NB4 (cell line): ENCODE measurements around the gene SH3GLB2.

ENCODE experiments used
- DNase-seq: peaks from one replicate; pipeline ENCODE4 v3.0.0; 2010; ENCODE audit warnings: low read depth
- H3K4me3 ChIP-seq: one replicate; pipeline ENCODE4 v1.5.1; 2011; ENCODE audit warnings: mild to moderate bottlenecking, low read depth, low read length, moderate library complexity
- CTCF ChIP-seq: IDR thresholded peaks from one replicate; pipeline ENCODE4 v1.5.1; 2012; ENCODE audit warnings: low read depth, low read length
- MAX ChIP-seq: IDR thresholded peaks from 2 replicates; pipeline ENCODE4 v1.6.1; 2011; ENCODE audit warnings: low read depth, low read length
- MYC ChIP-seq: IDR thresholded peaks from 2 replicates; pipeline ENCODE4 v1.6.1; 2011; ENCODE audit warnings: low read depth, low read length
- POLR2A ChIP-seq: IDR thresholded peaks from 2 replicates; pipeline ENCODE4 v1.6.1; 2011; ENCODE audit warnings: mild to moderate bottlenecking; ENCODE audit not compliant: insufficient read length; ENCODE audit errors: extremely low read depth

SH3GLB2 gene

GRCh38 chr9:129028192-129028966, at the start of gene SH3GLB2:
Gene SH3GLB2, minus strand, starts transcription at chr9:129028331. Its CDS starts 177 bp downstream, at chr9:129028154.
- H3K4me3 ChIP-seq, result peak within 1 kb of the TSS; percentile 67
- TF ChIP-seq MYC (peak; percentile 56; the same call in 1 of the 2 replicates), CTCF (peak; percentile 75), MAX (peak; percentile 77), POLR2A (no peak)
- peak; percentile 92 for DNase-seq

GRCh38 chr9:129077236-129077635, 49.1 kb upstream of the SH3GLB2 start:
- DNase-seq, result no peak
- H3K4me3 ChIP-seq, result no peak overlapping the region
- TF ChIP-seq MAX (no peak), MYC (no peak), CTCF (no peak), POLR2A (no peak)

- no peak for TF ChIP-seq POLR2A
- TF ChIP-seq MYC, result no peak
- TF ChIP-seq CTCF, result no peak
- TF ChIP-seq MAX, result no peak
- DNase-seq, result no peak
- H3K4me3 ChIP-seq, result no peak overlapping the region
Measured at GRCh38 chr9:129076640-129077037, 48.5 kb upstream of the SH3GLB2 start.

GRCh38 chr9:129075996-129076639, 48.0 kb upstream of the SH3GLB2 start:
- TF ChIP-seq MAX, result no peak
- no peak for TF ChIP-seq MYC
- TF ChIP-seq CTCF, result no peak
- no peak for TF ChIP-seq POLR2A
- no peak for DNase-seq
- no peak overlapping the region for H3K4me3 ChIP-seq

- H3K4me3 ChIP-seq, result no peak overlapping the region
- no peak for DNase-seq
- TF ChIP-seq MYC, result no peak
- no peak for TF ChIP-seq MAX
- TF ChIP-seq CTCF, result no peak
Measured at GRCh38 chr9:129074106-129074505, 46.0 kb upstream of the SH3GLB2 start.
